CD4-positive, alpha-beta T cell (primary cell): ENCODE data around the gene RAI1. TPM values are rescaled to one million over a fixed set of nuclear protein-coding genes. Genes with fewer than 3 reads are reported as not detected.

Experiments
- ATAC-seq: fragments of 200-7000 bp; cut with Tn5 transposase; one replicate; pipeline ENCODE4 v1.10.0; 2022; ENCODE audit warnings: mild to moderate bottlenecking; ENCODE audit not compliant: poor library complexity
- CTCF ChIA-PET: fragments of 350-600 bp; sonication (Branson Sonifier 250); formaldehyde crosslinking; loops from one replicate; lab custom pipeline; 2021; ENCODE audit warnings: antibody characterized with exemption, inconsistent platforms; lab: Charles Lee
- POLR2A ChIA-PET: fragments of 350-600 bp; sonication (Branson Sonifier 250); formaldehyde crosslinking; loops from one replicate; lab custom pipeline; 2021; ENCODE audit warnings: antibody characterized with exemption, inconsistent platforms; lab: Charles Lee
- DNase-seq, 14 experiments: peaks; one replicate each; pipeline ENCODE4 v3.0.0-alpha.2; 2013 to 2020; ENCODE audit warnings: mixed read lengths in 2 of 14
- H3K27ac ChIP-seq, 2 donors: one replicate each; pipeline versions ENCODE4 v1.5.1 to v1.7.0; 2013; ENCODE audit warnings: low read length in 2 of 2, low read depth in 1 of 2, mild to moderate bottlenecking in 1 of 2
- H3K27me3 ChIP-seq, 2 experiments: 1 replicate in 1 of 2; 2 replicates in 1 of 2; pipeline versions ENCODE4 v1.6.1 to v1.7.0; 2013; ENCODE audit warnings: low read length in 2 of 2, control low read depth in 1 of 2, mild to moderate bottlenecking in 1 of 2, moderate library complexity in 1 of 2; ENCODE audit not compliant: insufficient read depth in 2 of 2, control insufficient read depth in 1 of 2
- H3K36me3 ChIP-seq: one replicate; pipeline ENCODE4 v1.6.1; 2013; ENCODE audit warnings: low read length, control low read depth; ENCODE audit not compliant: insufficient read depth
- H3K4me1 ChIP-seq: one replicate; pipeline ENCODE4 v1.6.1; 2013; ENCODE audit warnings: low read length, control low read depth; ENCODE audit not compliant: insufficient read depth
- H3K4me3 ChIP-seq: one replicate; pipeline ENCODE4 v1.5.1; 2013; ENCODE audit warnings: mild to moderate bottlenecking, low read length, moderate library complexity
- H3K9me3 ChIP-seq, 2 experiments: 1 replicate in 1 of 2; 2 replicates in 1 of 2; pipeline versions ENCODE4 v1.6.1 to v1.7.0; 2013; ENCODE audit warnings: low read length in 2 of 2, mild to moderate bottlenecking in 2 of 2, control low read depth in 1 of 2, moderate library complexity in 1 of 2; ENCODE audit not compliant: control insufficient read depth in 1 of 2, insufficient read depth in 1 of 2
- H3K27ac Mint-ChIP-seq: one replicate; pipeline ENCODE4 v1.8.0; 2020; ENCODE audit warnings: mixed read lengths
- H3K27me3 Mint-ChIP-seq: one replicate; pipeline ENCODE4 v1.8.0; 2021; ENCODE audit warnings: mixed read lengths
- H3K36me3 Mint-ChIP-seq: one replicate; pipeline ENCODE4 v1.8.0; 2021; ENCODE audit warnings: low read depth, mixed read lengths
- H3K4me1 Mint-ChIP-seq: one replicate; pipeline ENCODE4 v1.8.0; 2021; ENCODE audit warnings: low read depth, mixed read lengths
- H3K4me3 Mint-ChIP-seq: one replicate; pipeline ENCODE4 v1.8.0; 2020; ENCODE audit warnings: mild to moderate bottlenecking, mixed read lengths
- H3K9me3 Mint-ChIP-seq: one replicate; pipeline ENCODE4 v1.8.0; 2020; ENCODE audit warnings: mixed read lengths
- CTCF ChIP-seq: fragments of 200-600 bp; IDR thresholded peaks from one replicate; pipeline ENCODE4 v1.8.0; 2022; ENCODE audit warnings: antibody characterized with exemption, mild to moderate bottlenecking
- intact Hi-C, 2 experiments: fragments of 100-400 bp; cut with DNase I in 1 of 2; cut with micrococcal nuclease in 1 of 2; formaldehyde crosslinking; loops; one replicate each; pipeline versions ENCODE4 v1.15.1 to v1.9.0; 2023 to 2025; cut with DNase I, micrococcal nuclease
- total RNA-seq, 174 experiments: library from RNA in 2 of 174; stranded (reverse) in 2 of 174; gene quantifications; one replicate each; pipeline ENCODE4 v1.2.3 and lab custom pipeline; 2021 to 2026

RAI1 gene
- total RNA-seq, 2 experiments from 2014 or later, result 19.3 to 25.2 TPM

GRCh38 chr17:17765359-17766076 is 84.3 kb downstream of the RAI1 start:
- no peak for TF ChIP-seq CTCF
- Mint-ChIP-seq H3K4me1 (peaks cover 27% of the 10 kb centered on the region), H3K27ac (peak overlapping the region; percentile 80), H3K4me3 (no peak overlapping the region), H3K36me3 (no peaks in the 10 kb centered on the region), H3K27me3 (no peaks in the 10 kb centered on the region), H3K9me3 (no peaks in the 10 kb centered on the region)
- H3K27ac ChIP-seq, result no peak overlapping the region
- no peaks in the 10 kb centered on the region for H3K9me3 ChIP-seq
- peaks cover 11% of the 10 kb centered on the region for H3K4me1 ChIP-seq
- ATAC-seq (no peak), DNase-seq (no peak)
- H3K36me3 ChIP-seq, result peaks cover 5% of the 10 kb centered on the region
- ChIA-PET POLR2A (interaction anchor here (1.2 kb wide), 1 partner anchor 25 kb away, joined by 3 read pairs; no protein-coding TSS in a partner anchor), CTCF (no interaction called here)
- intact Hi-C loops, result loop anchor here in 1 of 2 experiments (1.0 kb wide), 1 partner anchor 13 kb away; no protein-coding TSS in a partner anchor
- no peak overlapping the region for H3K4me3 ChIP-seq
- no peaks in the 10 kb centered on the region for H3K27me3 ChIP-seq

GRCh38 chr17:17766077-17766743 is 85.0 kb downstream of the RAI1 start:
- ATAC-seq, result peak; percentile 63
- peak overlapping the region; percentile 80 for H3K27ac Mint-ChIP-seq
- intact Hi-C loops, result loop anchor here in 1 of 2 experiments (1.0 kb wide), 1 partner anchor 14 kb away; no protein-coding TSS in a partner anchor
- H3K4me1 Mint-ChIP-seq, result peaks cover 27% of the 10 kb centered on the region
- H3K27me3 Mint-ChIP-seq, result no peaks in the 10 kb centered on the region
- Histone ChIP-seq H3K36me3 (peaks cover 5% of the 10 kb centered on the region), H3K9me3 (no peaks in the 10 kb centered on the region), H3K27ac (no peak overlapping the region), H3K4me1 (peaks cover 11% of the 10 kb centered on the region), H3K27me3 (no peaks in the 10 kb centered on the region), H3K4me3 (no peak overlapping the region)
- peak in 1 of 14 experiments; percentile 21 for DNase-seq
- no peak for TF ChIP-seq CTCF
- no peaks in the 10 kb centered on the region for H3K9me3 Mint-ChIP-seq
- H3K4me3 Mint-ChIP-seq, result peak overlapping the region; percentile 48
- ChIA-PET POLR2A (interaction anchor here (1.2 kb wide), 1 partner anchor 26 kb away, joined by 3 read pairs; no protein-coding TSS in a partner anchor), CTCF (no interaction called here)
- no peaks in the 10 kb centered on the region for H3K36me3 Mint-ChIP-seq

GRCh38 chr17:17766744-17767120 is 85.5 kb downstream of the RAI1 start:
- ChIA-PET POLR2A (interaction anchor here (1.2 kb wide), 1 partner anchor 26 kb away, joined by 3 read pairs; no protein-coding TSS in a partner anchor), CTCF (no interaction called here)
- DNase-seq (no peak), ATAC-seq (no peak)
- Histone ChIP-seq H3K4me3 (no peak overlapping the region), H3K9me3 (no peaks in the 10 kb centered on the region), H3K4me1 (peaks cover 11% of the 10 kb centered on the region), H3K36me3 (peaks cover 5% of the 10 kb centered on the region), H3K27ac (no peak overlapping the region), H3K27me3 (no peaks in the 10 kb centered on the region)
- Mint-ChIP-seq H3K27me3 (no peaks in the 10 kb centered on the region), H3K9me3 (no peaks in the 10 kb centered on the region), H3K27ac (peak overlapping the region; percentile 80), H3K4me1 (peaks cover 27% of the 10 kb centered on the region), H3K36me3 (no peaks in the 10 kb centered on the region), H3K4me3 (no peak overlapping the region)
- intact Hi-C loops, result loop anchor here in 1 of 2 experiments (1.0 kb wide), 1 partner anchor 14 kb away; no protein-coding TSS in a partner anchor
- TF ChIP-seq CTCF, result no peak
